DOHH2 (cell line): ENCODE data around the gene MAPK8.

Source experiments
- H3F3A ChIP-seq: fragments of 200-600 bp; sonication (generic), shearing (Covaris generic); 2 replicates; pipeline ENCODE4 v1.6.0; 2016; ENCODE audit warnings: antibody characterized with exemption, mild to moderate bottlenecking; ENCODE audit not compliant: control insufficient read depth, insufficient read depth
- H3K27ac ChIP-seq: fragments of 200-600 bp; sonication (generic); 2 replicates; pipeline ENCODE4 v1.5.1; 2014; ENCODE audit warnings: low read depth, mild to moderate bottlenecking, low read length, moderate library complexity
- H3K27me3 ChIP-seq: fragments of 200-600 bp; sonication (generic); 2 replicates; pipeline ENCODE4 v1.6.1; 2014; ENCODE audit warnings: mild to moderate bottlenecking, low read length, mixed read lengths; ENCODE audit not compliant: control insufficient read depth
- H3K36me3 ChIP-seq: fragments of 200-600 bp; sonication (generic); 2 replicates; pipeline ENCODE4 v1.6.1; 2014; ENCODE audit warnings: mild to moderate bottlenecking, low read length, moderate library complexity, mixed read lengths; ENCODE audit not compliant: control insufficient read depth
- H3K4me1 ChIP-seq: fragments of 200-600 bp; sonication (generic); 2 replicates; pipeline ENCODE4 v1.6.1; 2014; ENCODE audit warnings: mild to moderate bottlenecking, low read length, mixed read lengths; ENCODE audit not compliant: control insufficient read depth
- H3K4me2 ChIP-seq: fragments of 200-600 bp; sonication (generic); 2 replicates; pipeline ENCODE4 v1.6.0; 2014; ENCODE audit warnings: mild to moderate bottlenecking, low read length, moderate library complexity
- H3K4me3 ChIP-seq: fragments of 200-600 bp; sonication (generic); 2 replicates; pipeline ENCODE4 v1.5.1; 2014; ENCODE audit warnings: mild to moderate bottlenecking, low read length, mixed read lengths
- H3K79me2 ChIP-seq: fragments of 200-600 bp; sonication (generic); 2 replicates; pipeline ENCODE4 v1.6.1; 2014; ENCODE audit warnings: mild to moderate bottlenecking, low read length, mixed read lengths; ENCODE audit not compliant: control insufficient read depth
- H3K9me2 ChIP-seq: fragments of 200-600 bp; sonication (generic); replicated peaks from 2 replicates; pipeline ENCODE4 v1.6.1; 2014; ENCODE audit warnings: mild to moderate bottlenecking, low read length, mixed read lengths; ENCODE audit not compliant: control insufficient read depth
- H3K9me3 ChIP-seq: fragments of 200-600 bp; sonication (generic); 2 replicates; pipeline ENCODE4 v1.6.1; 2014; ENCODE audit warnings: antibody characterized with exemption, low read length, mixed read lengths; ENCODE audit not compliant: control insufficient read depth, insufficient read depth
- H4K20me1 ChIP-seq: fragments of 200-600 bp; sonication (generic); 2 replicates; pipeline ENCODE4 v1.6.0; 2014; ENCODE audit warnings: low read depth, mild to moderate bottlenecking, antibody characterized with exemption, low read length, moderate library complexity; ENCODE audit not compliant: control insufficient read depth, insufficient read depth
- EZH2phosphoT487 ChIP-seq: fragments of 200-600 bp; sonication (generic); IDR thresholded peaks from 2 replicates; pipeline ENCODE4 v1.6.1; 2017; ENCODE audit warnings: borderline replicate concordance, mild to moderate bottlenecking, antibody characterized with exemption, low read length, moderate library complexity, mixed read lengths
- TF ChIP-seq, protein P1 (sequence below): fragments of 200-600 bp; sonication (generic); IDR thresholded peaks from one replicate; pipeline ENCODE4 v1.5.1; 2014; ENCODE audit warnings: antibody characterized with exemption, mild to moderate bottlenecking, low read depth, low read length; ENCODE audit not compliant: poor library complexity, severe bottlenecking

The MAPK8 gene

DNA sequence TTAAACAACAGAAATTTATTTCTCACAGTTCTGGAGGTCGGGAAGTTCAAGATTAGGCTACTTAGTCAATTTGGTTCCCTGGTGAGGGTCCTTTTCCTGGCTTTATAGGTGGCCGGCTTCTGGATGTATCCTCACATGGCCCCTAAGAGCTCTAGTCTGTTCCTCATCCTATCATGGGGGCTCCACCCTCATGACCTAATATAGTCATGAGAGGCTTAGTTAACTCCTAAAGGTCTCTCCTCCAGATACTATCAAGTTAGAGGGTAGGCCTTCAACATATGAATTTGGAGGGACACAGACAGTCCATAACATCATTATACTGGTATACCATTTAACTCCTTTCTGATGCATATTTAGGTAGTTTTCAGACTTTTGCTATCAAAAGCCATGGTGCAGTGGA is 7.6 kb downstream of the MAPK8 start:
- peaks cover 9% of the 10 kb centered on the region; the same call in 1 of the 2 replicates for H4K20me1 ChIP-seq
- no peak overlapping the region for H3K27ac ChIP-seq
- H3K4me3 ChIP-seq: no peak overlapping the region
- peaks cover 14% of the 10 kb centered on the region for H3K4me1 ChIP-seq
- H3K27me3 ChIP-seq: no peaks in the 10 kb centered on the region
- H3K4me2 ChIP-seq: no peak overlapping the region
- no peaks in the 10 kb centered on the region for H3K36me3 ChIP-seq
- peaks cover 58% of the 10 kb centered on the region for H3K79me2 ChIP-seq
- H3K9me3 ChIP-seq: no peaks in the 10 kb centered on the region
- no peaks in the 10 kb centered on the region for H3K9me2 ChIP-seq
- no peaks in the 10 kb centered on the region for H3F3A ChIP-seq
- TF ChIP-seq EZH2phosphoT487: no peak
- TF ChIP-seq, protein P1, sequence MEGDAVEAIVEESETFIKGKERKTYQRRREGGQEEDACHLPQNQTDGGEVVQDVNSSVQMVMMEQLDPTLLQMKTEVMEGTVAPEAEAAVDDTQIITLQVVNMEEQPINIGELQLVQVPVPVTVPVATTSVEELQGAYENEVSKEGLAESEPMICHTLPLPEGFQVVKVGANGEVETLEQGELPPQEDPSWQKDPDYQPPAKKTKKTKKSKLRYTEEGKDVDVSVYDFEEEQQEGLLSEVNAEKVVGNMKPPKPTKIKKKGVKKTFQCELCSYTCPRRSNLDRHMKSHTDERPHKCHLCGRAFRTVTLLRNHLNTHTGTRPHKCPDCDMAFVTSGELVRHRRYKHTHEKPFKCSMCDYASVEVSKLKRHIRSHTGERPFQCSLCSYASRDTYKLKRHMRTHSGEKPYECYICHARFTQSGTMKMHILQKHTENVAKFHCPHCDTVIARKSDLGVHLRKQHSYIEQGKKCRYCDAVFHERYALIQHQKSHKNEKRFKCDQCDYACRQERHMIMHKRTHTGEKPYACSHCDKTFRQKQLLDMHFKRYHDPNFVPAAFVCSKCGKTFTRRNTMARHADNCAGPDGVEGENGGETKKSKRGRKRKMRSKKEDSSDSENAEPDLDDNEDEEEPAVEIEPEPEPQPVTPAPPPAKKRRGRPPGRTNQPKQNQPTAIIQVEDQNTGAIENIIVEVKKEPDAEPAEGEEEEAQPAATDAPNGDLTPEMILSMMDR: no peak

- Histone ChIP-seq H3K4me1 (peaks cover 6% of the 10 kb centered on the region), H4K20me1 (0 out of 2 replicates have a peak, but pooled peaks cover 3% of the 10 kb centered on the region)
- TF ChIP-seq, protein P1: no peak
- no peak for TF ChIP-seq EZH2phosphoT487
These were observed 9.8 kb downstream of the MAPK8 start for GRCh38 chr10:48316236-48316635.

DNA sequence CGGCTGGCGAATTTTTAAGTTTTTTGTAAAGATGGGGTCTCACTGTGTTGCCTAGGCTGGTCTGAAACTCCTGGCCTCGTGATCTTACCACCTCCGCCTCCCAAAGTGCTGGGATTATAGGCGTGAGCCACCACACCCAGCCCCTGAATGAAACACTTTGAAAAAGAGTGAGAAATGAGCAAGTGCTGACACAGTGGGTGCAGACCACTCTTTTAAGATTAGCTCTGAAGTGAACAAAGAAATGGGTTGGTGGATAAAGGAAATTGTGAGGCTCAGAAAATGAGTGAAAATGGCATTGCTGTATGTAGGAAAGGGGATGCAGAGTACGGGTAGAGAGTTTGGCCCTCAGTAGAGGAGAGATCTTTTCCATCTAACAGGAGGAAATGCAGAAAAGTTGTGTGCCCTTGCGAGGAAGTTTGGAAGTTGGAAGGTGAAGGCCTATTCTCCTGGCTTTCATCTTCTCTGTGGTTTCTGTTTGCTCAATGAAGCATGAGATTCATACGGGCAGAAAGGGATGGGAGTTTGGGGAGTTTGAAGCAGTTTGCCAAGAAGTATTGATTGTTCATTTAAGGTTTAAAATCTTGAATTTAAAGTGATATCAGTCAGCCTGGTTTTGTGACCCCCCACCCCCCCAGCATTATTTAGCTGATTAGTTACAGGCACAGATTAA is 11.0 kb downstream of the MAPK8 start:
- H3K9me3 ChIP-seq: no peaks in the 10 kb centered on the region
- peaks cover 35% of the 10 kb centered on the region for H3K79me2 ChIP-seq
- H3F3A ChIP-seq: no peaks in the 10 kb centered on the region
- 0 out of 2 replicates have a peak, but pooled peaks cover 3% of the 10 kb centered on the region for H4K20me1 ChIP-seq
- H3K4me2 ChIP-seq: no peak overlapping the region
- H3K4me3 ChIP-seq: no peak overlapping the region
- no peaks in the 10 kb centered on the region for H3K27me3 ChIP-seq
- no peak for TF ChIP-seq EZH2phosphoT487
- TF ChIP-seq, protein P1: no peak
- peaks cover 6% of the 10 kb centered on the region for H3K4me1 ChIP-seq
- no peaks in the 10 kb centered on the region for H3K9me2 ChIP-seq
- H3K36me3 ChIP-seq: no peaks in the 10 kb centered on the region
- H3K27ac ChIP-seq: no peak overlapping the region

More at GRCh38 chr10:48316236-48316635, 9.8 kb downstream of the MAPK8 start:
- H3K9me2 ChIP-seq: no peaks in the 10 kb centered on the region
- no peaks in the 10 kb centered on the region for H3F3A ChIP-seq
- no peak overlapping the region for H3K4me3 ChIP-seq
- H3K9me3 ChIP-seq: no peaks in the 10 kb centered on the region
- peaks cover 40% of the 10 kb centered on the region for H3K79me2 ChIP-seq
- H3K4me2 ChIP-seq: no peak overlapping the region
- H3K27ac ChIP-seq: no peak overlapping the region
- H3K36me3 ChIP-seq: no peaks in the 10 kb centered on the region
- no peaks in the 10 kb centered on the region for H3K27me3 ChIP-seq
